GM23248 (cell line): Measurements from ENCODE around the gene AGO1.

ENCODE experiments used
- EZH2 ChIP-seq: fragments of 200-600 bp; sonication (generic); IDR thresholded peaks from 2 replicates; pipeline ENCODE4 v1.6.1; 2018; ENCODE audit warnings: antibody characterized with exemption, mild to moderate bottlenecking; ENCODE audit not compliant: insufficient read depth, poor library complexity, severe bottlenecking
- EZH2phosphoT487 ChIP-seq: fragments of 200-600 bp; sonication (generic); IDR thresholded peaks from 2 replicates; pipeline ENCODE4 v1.6.1; 2018; ENCODE audit warnings: antibody characterized with exemption, moderate library complexity, mild to moderate bottlenecking, low read depth; ENCODE audit not compliant: insufficient read depth

DNA sequence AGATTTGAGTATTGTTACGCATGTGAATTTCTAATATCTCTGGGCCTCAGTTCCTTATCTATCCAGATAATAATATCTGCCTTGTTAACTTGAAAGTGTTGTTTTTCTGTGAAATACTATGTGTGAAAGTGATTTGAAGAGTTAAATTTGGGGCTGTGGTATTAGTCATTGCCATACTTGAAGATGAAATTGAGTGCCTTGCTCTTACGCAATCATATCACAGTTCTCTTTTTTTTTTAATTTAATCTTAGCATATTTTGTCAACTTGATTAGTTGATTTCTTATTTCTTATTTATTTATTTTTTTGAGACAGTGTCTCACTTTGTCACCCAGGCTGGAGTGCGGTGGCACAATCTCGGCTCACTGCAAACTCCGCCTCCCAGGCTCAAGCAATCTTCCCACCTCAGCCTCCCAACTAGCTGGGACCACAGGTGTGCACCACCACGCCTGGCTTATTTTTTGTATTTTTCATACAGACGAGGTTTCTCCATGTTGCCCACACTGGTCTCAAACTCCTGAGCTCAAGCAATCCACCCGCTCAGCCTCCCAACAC lies 44.2 kb upstream of the AGO1 start:
- TF ChIP-seq EZH2 (no peak), EZH2phosphoT487 (no peak)
